OCI-LY3 (cell line): ENCODE measurements around the gene ADRA2B.

Experiments
- H2AFZ ChIP-seq: fragments of 200-600, 300-600 bp; shearing (Covaris generic); 2 replicates; pipeline ENCODE4 v1.6.0; 2014; ENCODE audit warnings: antibody characterized with exemption, low read depth, low read length
- H3K27ac ChIP-seq: fragments of 200-600, 300-600 bp; sonication (generic); 2 replicates; pipeline ENCODE4 v1.5.1; 2014; ENCODE audit warnings: mild to moderate bottlenecking, low read length, moderate library complexity, mixed read lengths
- H3K27me3 ChIP-seq: fragments of 200-600, 300-600 bp; sonication (generic); 2 replicates; pipeline ENCODE4 v1.6.1; 2014; ENCODE audit warnings: low read depth, low read length, mixed read lengths
- H3K36me3 ChIP-seq: fragments of 200-600, 300-600 bp; sonication (generic); replicated peaks from 2 replicates; pipeline ENCODE3; 2014; ENCODE audit warnings: low read depth, low read length, mixed read lengths
- H3K4me1 ChIP-seq: fragments of 300-600, 200-600 bp; sonication (generic); 2 replicates; pipeline ENCODE4 v1.6.1; 2014; ENCODE audit warnings: low read length, mixed read lengths
- H3K4me2 ChIP-seq: fragments of 200-600, 300-600 bp; sonication (generic); 2 replicates; pipeline ENCODE4 v1.6.1; 2014; ENCODE audit warnings: low read length, mixed read lengths
- H3K4me3 ChIP-seq: fragments of 300-600, 200-600 bp; sonication (generic); 2 replicates; pipeline ENCODE4 v1.5.1; 2014; ENCODE audit warnings: antibody characterized with exemption, mild to moderate bottlenecking, low read length, moderate library complexity
- H3K79me2 ChIP-seq: fragments of 300-600, 200-600 bp; shearing (Covaris generic); 2 replicates; pipeline ENCODE4 v1.6.1; 2014; ENCODE audit warnings: mild to moderate bottlenecking, low read length, mixed read lengths
- H3K9ac ChIP-seq: fragments of 300-600, 200-600 bp; shearing (Covaris generic); 2 replicates; pipeline ENCODE4 v1.6.0; 2014; ENCODE audit warnings: mild to moderate bottlenecking, low read length, moderate library complexity
- H3K9me3 ChIP-seq: fragments of 200-600, 300-600 bp; shearing (Covaris generic); 2 replicates; pipeline ENCODE4 v1.6.1; 2014; ENCODE audit warnings: low read length, mixed read lengths; ENCODE audit not compliant: insufficient read depth
- H4K20me1 ChIP-seq: fragments of 200-600, 300-600 bp; sonication (generic); 2 replicates; pipeline ENCODE4 v1.6.1; 2016; ENCODE audit warnings: low read length, mixed read lengths; ENCODE audit not compliant: insufficient read depth
- EZH2phosphoT487 ChIP-seq: fragments of 200-600 bp; shearing (Covaris generic); IDR thresholded peaks from 2 replicates; pipeline ENCODE4 v1.6.1; 2018; ENCODE audit warnings: antibody characterized with exemption, mixed run types, low read depth
- TF ChIP-seq, protein P1 (sequence below): fragments of 200-600, 300-600 bp; sonication (generic); IDR thresholded peaks from 2 replicates; pipeline ENCODE4 v1.5.1; 2014; ENCODE audit warnings: antibody characterized with exemption, low read length, low read depth

ADRA2B gene

DNA sequence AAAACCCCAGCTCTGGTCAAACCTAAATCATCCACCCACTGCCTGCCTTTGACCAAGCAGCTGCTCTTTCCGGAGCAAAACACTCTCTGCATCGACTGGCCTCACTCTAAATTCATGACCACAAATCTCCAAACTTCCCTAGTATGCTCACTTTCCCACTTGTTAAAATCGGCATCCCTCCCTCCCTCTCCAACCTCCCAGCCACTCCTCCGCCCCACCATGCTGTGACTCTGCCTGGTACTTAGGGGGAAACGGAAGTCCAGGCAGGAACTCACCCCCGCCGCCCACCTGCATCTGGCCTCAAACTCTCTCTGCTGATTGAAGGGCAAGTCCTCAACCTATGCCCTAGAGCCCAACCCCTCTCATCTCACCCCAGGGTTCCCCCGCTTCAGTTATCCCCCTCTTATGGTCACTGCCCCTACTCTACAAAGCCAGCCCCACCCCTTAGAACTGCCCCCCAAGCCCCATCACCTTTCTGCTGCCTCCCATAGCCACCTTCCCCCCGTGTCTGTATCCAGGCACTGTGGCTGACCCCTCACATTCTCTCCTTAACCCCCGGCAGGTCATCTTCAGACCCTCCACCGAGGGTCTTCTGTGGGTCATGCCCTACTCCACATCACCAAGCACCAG, 3.8 kb upstream of the ADRA2B start:
- Histone ChIP-seq H3K79me2 (no peaks in the 10 kb centered on the region), H4K20me1 (no peaks in the 10 kb centered on the region), H2AFZ (no peak overlapping the region), H3K4me3 (no peak overlapping the region), H3K36me3 (no peaks in the 10 kb centered on the region), H3K4me2 (no peak overlapping the region), H3K4me1 (peaks cover 5% of the 10 kb centered on the region), H3K27me3 (peaks cover 28% of the 10 kb centered on the region), H3K9ac (no peak overlapping the region), H3K27ac (no peak overlapping the region), H3K9me3 (no peaks in the 10 kb centered on the region)
- TF ChIP-seq, protein P1, sequence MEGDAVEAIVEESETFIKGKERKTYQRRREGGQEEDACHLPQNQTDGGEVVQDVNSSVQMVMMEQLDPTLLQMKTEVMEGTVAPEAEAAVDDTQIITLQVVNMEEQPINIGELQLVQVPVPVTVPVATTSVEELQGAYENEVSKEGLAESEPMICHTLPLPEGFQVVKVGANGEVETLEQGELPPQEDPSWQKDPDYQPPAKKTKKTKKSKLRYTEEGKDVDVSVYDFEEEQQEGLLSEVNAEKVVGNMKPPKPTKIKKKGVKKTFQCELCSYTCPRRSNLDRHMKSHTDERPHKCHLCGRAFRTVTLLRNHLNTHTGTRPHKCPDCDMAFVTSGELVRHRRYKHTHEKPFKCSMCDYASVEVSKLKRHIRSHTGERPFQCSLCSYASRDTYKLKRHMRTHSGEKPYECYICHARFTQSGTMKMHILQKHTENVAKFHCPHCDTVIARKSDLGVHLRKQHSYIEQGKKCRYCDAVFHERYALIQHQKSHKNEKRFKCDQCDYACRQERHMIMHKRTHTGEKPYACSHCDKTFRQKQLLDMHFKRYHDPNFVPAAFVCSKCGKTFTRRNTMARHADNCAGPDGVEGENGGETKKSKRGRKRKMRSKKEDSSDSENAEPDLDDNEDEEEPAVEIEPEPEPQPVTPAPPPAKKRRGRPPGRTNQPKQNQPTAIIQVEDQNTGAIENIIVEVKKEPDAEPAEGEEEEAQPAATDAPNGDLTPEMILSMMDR, result no peak
- TF ChIP-seq EZH2phosphoT487, result no peak

- peaks cover 28% of the 10 kb centered on the region for H3K27me3 ChIP-seq
- no peaks in the 10 kb centered on the region for H3K79me2 ChIP-seq
- peaks cover 5% of the 10 kb centered on the region for H3K4me1 ChIP-seq
- no peak overlapping the region for H3K4me3 ChIP-seq
- no peak overlapping the region for H3K4me2 ChIP-seq
- H4K20me1 ChIP-seq, result no peaks in the 10 kb centered on the region
- TF ChIP-seq, protein P1, result no peak
- TF ChIP-seq EZH2phosphoT487, result no peak
- no peaks in the 10 kb centered on the region for H3K36me3 ChIP-seq
- H3K27ac ChIP-seq, result no peak overlapping the region
- no peak overlapping the region for H3K9ac ChIP-seq
- H3K9me3 ChIP-seq, result no peaks in the 10 kb centered on the region
- no peak overlapping the region for H2AFZ ChIP-seq
Measured at GRCh38 chr2:96119389-96119751, 3.0 kb upstream of the ADRA2B start.

DNA sequence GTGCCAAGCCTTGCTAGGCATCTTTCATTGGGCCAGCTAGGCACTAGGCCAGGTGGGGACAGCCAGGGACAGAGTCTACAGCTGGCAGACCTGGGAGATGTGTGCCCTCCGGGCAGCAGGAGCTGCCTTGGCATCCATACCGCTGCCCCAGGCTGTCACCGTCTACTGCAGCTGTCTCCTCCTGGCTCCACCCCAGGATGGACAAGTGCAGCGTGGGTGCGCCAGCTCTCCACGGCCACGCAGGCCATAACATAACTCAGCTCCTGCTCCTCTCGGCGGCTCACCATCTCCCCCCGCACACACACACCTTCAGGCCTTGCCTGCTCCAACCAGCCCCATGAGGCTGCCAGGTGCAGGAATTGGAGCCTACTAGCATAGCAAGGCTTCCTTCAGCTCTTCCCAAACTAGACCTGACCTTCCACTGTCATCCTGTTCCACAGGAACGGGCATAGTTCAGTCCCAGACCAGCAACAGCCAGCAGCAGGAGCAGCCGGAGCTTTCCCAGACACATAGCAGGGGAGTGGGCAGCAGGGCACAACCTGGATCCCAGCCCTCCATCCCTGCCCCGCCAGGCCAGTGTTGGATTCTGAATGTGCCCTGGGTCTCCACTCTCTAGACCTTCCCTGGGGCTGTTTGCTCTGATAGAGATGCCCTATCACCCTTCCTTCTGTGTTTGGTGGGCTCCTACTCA, 2.5 kb upstream of the ADRA2B start:
- no peak overlapping the region for H3K4me2 ChIP-seq
- H4K20me1 ChIP-seq, result no peaks in the 10 kb centered on the region
- H3K4me3 ChIP-seq, result no peak overlapping the region
- H3K27me3 ChIP-seq, result peaks cover 28% of the 10 kb centered on the region
- H2AFZ ChIP-seq, result no peak overlapping the region
- no peaks in the 10 kb centered on the region for H3K9me3 ChIP-seq
- no peaks in the 10 kb centered on the region for H3K79me2 ChIP-seq
- no peak overlapping the region for H3K9ac ChIP-seq
- TF ChIP-seq, protein P1, result no peak
- no peak for TF ChIP-seq EZH2phosphoT487
- peaks cover 5% of the 10 kb centered on the region for H3K4me1 ChIP-seq
- H3K36me3 ChIP-seq, result no peaks in the 10 kb centered on the region
- no peak overlapping the region for H3K27ac ChIP-seq

GRCh38 chr2:96117701-96118588, 1.6 kb upstream of the ADRA2B start:
- Histone ChIP-seq H3K9ac (peak overlapping the region; percentile 36; the same call in 1 of the 2 replicates), H3K4me3 (peak overlapping the region; percentile 72), H3K4me2 (peak overlapping the region; percentile 87), H3K79me2 (no peaks in the 10 kb centered on the region), H3K27ac (no peak overlapping the region), H3K36me3 (no peaks in the 10 kb centered on the region), H2AFZ (no peak overlapping the region), H3K27me3 (peaks cover 28% of the 10 kb centered on the region), H4K20me1 (no peaks in the 10 kb centered on the region), H3K9me3 (no peaks in the 10 kb centered on the region), H3K4me1 (peaks cover 5% of the 10 kb centered on the region)
- TF ChIP-seq, protein P1, result no peak
- TF ChIP-seq EZH2phosphoT487, result no peak
